Measurements from ENCODE around the gene ZNF492. TPM values are rescaled to one million over a fixed set of nuclear protein-coding genes. Genes with fewer than 3 reads are reported as not detected.

The ZNF492 gene
- total RNA-seq, 1 experiment from 2014 or later: not detected

GRCh38 chr19:22622020-22622419, 12.1 kb upstream of the ZNF492 start:
- no peak overlapping the region for H2BK20ac ChIP-seq (ENCODE audit: low read depth, low read length, poor library complexity, severe bottlenecking)
- no peak overlapping the region for H2BK120ac ChIP-seq (ENCODE audit: low read depth, low read length, poor library complexity, severe bottlenecking)
- no CpG with 5 or more reads among the region's 1 CpG for WGBS (ENCODE audit: extremely low coverage, insufficient read length, low lambda C conversion rate)
- no peak overlapping the region for H3K23ac ChIP-seq (ENCODE audit: insufficient read length, low read depth, low read length)
- H3K4me1 Mint-ChIP-seq: no peaks in the 10 kb centered on the region
- H4K91ac ChIP-seq (ENCODE audit: insufficient read length, low read depth, low read length): no peak overlapping the region
- H3K4me3 Mint-ChIP-seq: no peak overlapping the region
- H3K27me3 Mint-ChIP-seq (ENCODE audit: low read depth): no peaks in the 10 kb centered on the region
- no peak overlapping the region for H3K27ac Mint-ChIP-seq
- no peak overlapping the region for H3K27ac ChIP-seq (ENCODE audit: insufficient read length, low read depth, low read length)
- no peak overlapping the region for H3K56ac ChIP-seq (ENCODE audit: insufficient read length, low read depth, low read length)
- H2BK15ac ChIP-seq (ENCODE audit: low read depth, low read length): no peak overlapping the region
- no peak overlapping the region for H3K14ac ChIP-seq (ENCODE audit: insufficient read depth, low read length)
- no peak overlapping the region for H3K4me2 ChIP-seq (ENCODE audit: insufficient read depth, insufficient read length, low read length)
- peaks cover 89% of the 10 kb centered on the region for H3K9me3 ChIP-seq (ENCODE audit: control insufficient read depth, low read depth, low read length)
- no peak overlapping the region for H4K5ac ChIP-seq (ENCODE audit: insufficient read length, low read depth, low read length)
- H2BK5ac ChIP-seq (ENCODE audit: insufficient read length, low read length): no peak overlapping the region
- peaks cover 9 to 13% (median 10%) of the 10 kb centered on the region in 3 experiments; a peak in 6 of 7 replicates for H3K36me3 Mint-ChIP-seq (ENCODE audit: insufficient read depth in 1 of 3, low read depth in 3 of 3)
- no peaks in the 10 kb centered on the region for H3K79me1 ChIP-seq (ENCODE audit: insufficient read depth, low read depth, low read length, poor library complexity, severe bottlenecking)
- H3T11ph ChIP-seq (ENCODE audit: low read length): no peak overlapping the region
- TF ChIP-seq, protein P1, sequence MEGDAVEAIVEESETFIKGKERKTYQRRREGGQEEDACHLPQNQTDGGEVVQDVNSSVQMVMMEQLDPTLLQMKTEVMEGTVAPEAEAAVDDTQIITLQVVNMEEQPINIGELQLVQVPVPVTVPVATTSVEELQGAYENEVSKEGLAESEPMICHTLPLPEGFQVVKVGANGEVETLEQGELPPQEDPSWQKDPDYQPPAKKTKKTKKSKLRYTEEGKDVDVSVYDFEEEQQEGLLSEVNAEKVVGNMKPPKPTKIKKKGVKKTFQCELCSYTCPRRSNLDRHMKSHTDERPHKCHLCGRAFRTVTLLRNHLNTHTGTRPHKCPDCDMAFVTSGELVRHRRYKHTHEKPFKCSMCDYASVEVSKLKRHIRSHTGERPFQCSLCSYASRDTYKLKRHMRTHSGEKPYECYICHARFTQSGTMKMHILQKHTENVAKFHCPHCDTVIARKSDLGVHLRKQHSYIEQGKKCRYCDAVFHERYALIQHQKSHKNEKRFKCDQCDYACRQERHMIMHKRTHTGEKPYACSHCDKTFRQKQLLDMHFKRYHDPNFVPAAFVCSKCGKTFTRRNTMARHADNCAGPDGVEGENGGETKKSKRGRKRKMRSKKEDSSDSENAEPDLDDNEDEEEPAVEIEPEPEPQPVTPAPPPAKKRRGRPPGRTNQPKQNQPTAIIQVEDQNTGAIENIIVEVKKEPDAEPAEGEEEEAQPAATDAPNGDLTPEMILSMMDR (conservative IDR thresholded peaks at IDR 0.05): no peak
- no peaks in the 10 kb centered on the region for H3K23me2 ChIP-seq (ENCODE audit: insufficient read length, low read depth, low read length, poor library complexity, severe bottlenecking)
- no peak overlapping the region for H2BK12ac ChIP-seq (ENCODE audit: insufficient read length, low read depth, low read length)
- H3K18ac ChIP-seq (ENCODE audit: insufficient read length, low read depth, low read length): no peak overlapping the region
- no peak for DNase-seq
- no peak overlapping the region for H3K4ac ChIP-seq (ENCODE audit: low read depth, low read length)
- H3K9me3 Mint-ChIP-seq: peaks cover 79 to 85% of the 10 kb centered on the region in 2 experiments
- H3K4me1 ChIP-seq (ENCODE audit: insufficient read depth, low read length): no peaks in the 10 kb centered on the region
- no peaks in the 10 kb centered on the region for H3K79me2 ChIP-seq (ENCODE audit: insufficient read depth, low read length)
- H3K9ac ChIP-seq (ENCODE audit: extremely low read depth, insufficient read length, low read length): no peak overlapping the region
- no peaks in the 10 kb centered on the region for H3K27me3 ChIP-seq (ENCODE audit: insufficient read depth, low read length)
- H4K8ac ChIP-seq (replicated peaks; ENCODE audit: insufficient read length, low read depth, low read length): no peak overlapping the region
- H4K20me1 ChIP-seq (ENCODE audit: control insufficient read depth, insufficient read depth, insufficient read length): no peaks in the 10 kb centered on the region
- H2AFZ ChIP-seq (ENCODE audit: low read length): no peak overlapping the region
- H2AK5ac ChIP-seq (ENCODE audit: insufficient read length, low read length): no peak overlapping the region
